Hypothalamus (tissue), 51 donors: Measurements from ENCODE around the gene XRCC1.
A peak's percentile ranks its signal among the peaks of the same experiment; 100 is the strongest.

Experiments used
- DNase-seq, 51 donors: peaks; one replicate each; lab custom pipeline; 2025; lab: John Stamatoyannopoulos, UW

XRCC1 gene, protein sequence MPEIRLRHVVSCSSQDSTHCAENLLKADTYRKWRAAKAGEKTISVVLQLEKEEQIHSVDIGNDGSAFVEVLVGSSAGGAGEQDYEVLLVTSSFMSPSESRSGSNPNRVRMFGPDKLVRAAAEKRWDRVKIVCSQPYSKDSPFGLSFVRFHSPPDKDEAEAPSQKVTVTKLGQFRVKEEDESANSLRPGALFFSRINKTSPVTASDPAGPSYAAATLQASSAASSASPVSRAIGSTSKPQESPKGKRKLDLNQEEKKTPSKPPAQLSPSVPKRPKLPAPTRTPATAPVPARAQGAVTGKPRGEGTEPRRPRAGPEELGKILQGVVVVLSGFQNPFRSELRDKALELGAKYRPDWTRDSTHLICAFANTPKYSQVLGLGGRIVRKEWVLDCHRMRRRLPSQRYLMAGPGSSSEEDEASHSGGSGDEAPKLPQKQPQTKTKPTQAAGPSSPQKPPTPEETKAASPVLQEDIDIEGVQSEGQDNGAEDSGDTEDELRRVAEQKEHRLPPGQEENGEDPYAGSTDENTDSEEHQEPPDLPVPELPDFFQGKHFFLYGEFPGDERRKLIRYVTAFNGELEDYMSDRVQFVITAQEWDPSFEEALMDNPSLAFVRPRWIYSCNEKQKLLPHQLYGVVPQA

DNA sequence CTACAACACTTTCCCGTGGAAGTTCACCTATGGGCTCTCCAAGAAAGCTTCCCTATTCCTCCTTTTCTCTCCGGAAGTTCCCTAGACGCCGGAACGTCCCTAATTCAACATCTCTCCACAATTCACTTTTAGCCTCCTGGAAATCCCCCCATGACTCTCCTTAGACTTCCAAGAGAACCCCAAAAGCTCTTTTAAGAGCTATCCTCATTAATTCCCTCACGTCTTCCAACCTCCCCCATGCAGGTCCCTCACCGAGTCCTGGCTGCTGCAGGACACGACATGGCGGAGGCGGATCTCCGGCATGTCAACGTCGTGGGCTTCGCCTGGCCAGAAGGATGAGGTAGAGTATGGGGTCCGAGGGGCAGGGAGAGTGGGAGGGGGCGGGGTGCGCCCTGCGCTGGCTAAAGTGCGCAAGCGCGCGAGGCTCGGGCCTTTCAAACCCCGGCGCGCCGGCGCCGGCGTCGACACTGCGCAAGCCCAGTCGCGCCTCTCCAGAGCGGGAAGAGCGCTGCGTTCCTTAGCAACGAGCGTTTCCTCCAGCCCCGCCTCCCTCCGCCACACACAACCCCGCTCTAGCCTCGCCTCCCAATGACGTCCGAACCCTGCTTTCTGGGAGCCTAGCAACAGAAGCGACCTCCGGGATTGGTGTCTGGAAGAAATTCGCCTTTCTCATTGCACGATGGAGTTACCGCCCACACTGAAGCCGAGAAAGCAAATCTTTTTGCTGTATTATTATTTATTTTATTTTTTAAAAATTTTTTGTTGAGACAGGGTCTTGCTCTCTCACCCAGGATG, at the start of gene XRCC1, which contains the start of gene PINLYP:
Gene XRCC1 (minus strand): TSS at position 372 of the 795 bp plus-strand sequence. CDS start 69 bp downstream, at position 303.
Gene PINLYP (plus strand): TSS at position 646 of the 795 bp plus-strand sequence. CDS start 1,391 bp downstream, outside the sequence.
- DNase-seq = peak; percentile 32 to 98 (median 94)

DNA sequence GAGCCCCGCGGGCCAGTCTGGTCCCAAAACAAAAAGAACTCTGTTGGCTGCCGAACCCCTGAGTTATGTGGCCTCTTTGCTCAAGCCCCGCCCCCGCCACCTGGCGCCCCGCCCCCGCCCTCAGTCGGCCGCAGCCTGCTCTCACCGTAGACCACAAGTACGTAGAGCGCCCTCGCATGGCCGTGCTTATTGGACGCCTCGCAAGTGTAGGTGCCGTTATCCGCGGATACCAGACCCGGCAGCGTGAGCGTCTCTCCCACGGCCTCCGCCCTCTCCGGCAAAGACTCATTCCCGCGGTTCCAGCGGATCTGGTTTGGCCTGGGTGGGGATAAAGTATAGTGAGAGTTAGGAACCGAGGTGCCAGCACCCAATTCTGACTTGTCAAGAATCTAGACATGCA, 49.6 kb upstream of the XRCC1 start:
- DNase-seq = peak in 2 of 51 donors; percentile 14 to 15

DNA sequence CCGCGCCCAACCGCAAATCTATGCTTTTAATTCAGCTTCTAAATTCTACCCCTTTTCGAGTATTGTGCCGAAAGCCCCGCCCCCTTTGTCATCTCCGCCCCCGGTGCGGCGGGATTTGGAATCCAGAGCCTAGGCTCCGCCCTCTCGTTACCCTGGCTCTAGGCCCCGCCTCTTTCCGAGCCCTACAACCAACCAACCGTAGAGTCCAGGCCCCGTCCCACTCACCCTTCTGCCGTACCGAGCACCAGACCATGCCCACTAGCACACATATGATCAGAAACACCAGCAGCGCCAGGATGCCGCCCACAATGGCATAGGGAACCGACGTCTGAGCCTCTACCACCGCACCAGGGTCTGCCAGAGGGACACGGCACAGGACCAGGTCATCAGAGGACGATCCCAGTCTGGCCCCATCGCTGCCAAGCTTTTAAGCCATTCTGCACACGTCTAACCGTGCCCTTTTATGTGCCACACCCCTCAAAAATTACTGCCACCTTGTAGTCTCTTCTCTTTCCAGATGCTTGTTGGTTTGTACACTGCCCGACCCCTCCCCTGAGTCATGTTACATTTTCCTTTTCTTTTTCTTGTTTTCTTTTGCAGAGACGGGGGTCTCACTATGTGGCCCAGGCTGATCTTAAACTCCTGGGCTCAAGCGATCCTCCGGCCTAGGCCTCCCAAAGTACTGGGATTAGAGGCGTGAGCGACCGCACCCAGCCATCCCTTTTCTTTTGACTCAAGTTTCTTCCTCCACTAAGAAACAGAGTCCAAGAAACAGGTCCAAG, 48.8 kb upstream of the XRCC1 start:
- DNase-seq = no peak

DNA sequence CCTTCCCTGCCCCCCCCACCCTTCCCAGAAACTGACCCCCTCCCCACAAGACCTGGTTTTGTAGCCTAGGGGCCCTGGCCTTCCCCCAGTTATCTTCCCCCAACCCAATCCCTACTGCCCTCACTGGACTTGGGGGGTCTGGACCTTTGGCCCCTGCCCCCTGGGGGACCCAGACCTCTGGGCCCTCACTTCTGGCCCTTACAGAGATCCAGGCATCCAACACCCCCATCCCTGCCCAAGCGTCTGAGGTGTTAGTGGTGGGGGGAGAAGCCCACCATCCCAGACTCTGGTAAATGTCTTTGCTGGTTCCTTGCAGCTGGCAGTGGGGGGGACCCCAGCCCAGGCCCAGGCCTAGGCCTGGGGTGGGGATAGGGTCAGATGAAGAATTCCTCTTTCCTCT, 47.6 kb upstream of the XRCC1 start:
- no peak for DNase-seq

DNA sequence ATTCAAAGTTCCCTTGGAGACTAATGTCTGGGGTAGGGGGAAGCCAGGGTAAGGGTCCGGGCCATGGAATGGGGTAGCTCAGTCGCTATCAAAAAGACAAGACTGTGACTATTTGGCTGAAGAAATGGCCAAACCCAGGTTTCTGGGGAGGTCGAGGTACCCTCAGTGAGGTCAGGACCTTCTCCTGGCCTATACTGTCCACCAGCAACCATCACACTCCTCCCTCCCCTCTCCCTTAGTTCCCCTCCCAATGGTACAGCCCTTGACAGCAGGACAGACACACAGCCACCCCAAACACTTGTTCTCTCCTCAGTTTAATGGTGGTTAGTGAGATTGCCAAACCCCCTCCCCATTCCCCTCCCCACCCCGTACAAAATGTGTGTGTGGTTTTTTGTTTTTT, 46.7 kb upstream of the XRCC1 start:
- DNase-seq = no peak

DNA sequence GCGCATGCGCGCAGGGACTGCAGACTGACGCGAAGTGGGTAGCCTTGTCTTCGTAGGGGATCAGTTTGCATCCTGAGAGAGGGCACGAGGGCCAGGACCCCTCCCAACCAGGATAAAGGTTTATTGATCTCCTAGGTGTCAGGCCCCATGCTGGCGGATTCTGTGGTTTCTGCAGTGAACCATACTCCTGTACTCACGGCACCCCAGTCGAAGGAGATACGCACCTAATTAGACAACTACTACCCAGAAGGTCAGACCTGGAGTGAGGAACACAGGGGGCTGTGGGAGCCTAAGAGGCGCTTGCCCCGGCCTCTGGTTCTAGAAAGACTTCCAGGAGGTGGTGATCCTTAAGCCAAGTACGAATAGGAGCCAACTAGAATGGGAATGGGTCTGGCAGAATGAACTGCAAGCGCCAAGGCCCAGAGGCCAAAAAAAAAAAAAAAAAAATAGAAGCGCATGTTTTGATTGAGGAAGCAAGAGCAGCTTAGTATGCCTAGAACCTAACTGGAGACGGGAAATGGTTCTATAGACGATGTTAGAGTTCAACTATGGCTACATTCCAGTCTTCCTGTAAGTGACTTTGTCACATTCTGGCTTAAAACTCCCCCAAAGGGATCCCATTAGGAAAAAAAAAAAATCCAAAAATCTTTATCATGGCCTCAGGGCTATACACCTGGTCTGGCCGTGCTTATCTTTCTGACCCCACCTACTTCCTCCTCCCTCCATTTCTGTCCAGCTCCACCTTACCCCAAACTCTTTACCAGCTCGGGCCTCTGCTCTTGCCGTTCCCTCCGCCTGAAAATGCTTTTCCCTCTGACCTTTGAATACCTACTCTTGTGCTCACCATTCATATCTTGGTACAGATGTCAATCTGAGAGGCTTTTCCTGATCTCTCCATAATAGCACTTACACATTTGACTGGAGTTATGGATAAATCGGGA, 45.0 kb upstream of the XRCC1 start:
- peak in 1 of 51 donors; percentile 74 for DNase-seq

DNA sequence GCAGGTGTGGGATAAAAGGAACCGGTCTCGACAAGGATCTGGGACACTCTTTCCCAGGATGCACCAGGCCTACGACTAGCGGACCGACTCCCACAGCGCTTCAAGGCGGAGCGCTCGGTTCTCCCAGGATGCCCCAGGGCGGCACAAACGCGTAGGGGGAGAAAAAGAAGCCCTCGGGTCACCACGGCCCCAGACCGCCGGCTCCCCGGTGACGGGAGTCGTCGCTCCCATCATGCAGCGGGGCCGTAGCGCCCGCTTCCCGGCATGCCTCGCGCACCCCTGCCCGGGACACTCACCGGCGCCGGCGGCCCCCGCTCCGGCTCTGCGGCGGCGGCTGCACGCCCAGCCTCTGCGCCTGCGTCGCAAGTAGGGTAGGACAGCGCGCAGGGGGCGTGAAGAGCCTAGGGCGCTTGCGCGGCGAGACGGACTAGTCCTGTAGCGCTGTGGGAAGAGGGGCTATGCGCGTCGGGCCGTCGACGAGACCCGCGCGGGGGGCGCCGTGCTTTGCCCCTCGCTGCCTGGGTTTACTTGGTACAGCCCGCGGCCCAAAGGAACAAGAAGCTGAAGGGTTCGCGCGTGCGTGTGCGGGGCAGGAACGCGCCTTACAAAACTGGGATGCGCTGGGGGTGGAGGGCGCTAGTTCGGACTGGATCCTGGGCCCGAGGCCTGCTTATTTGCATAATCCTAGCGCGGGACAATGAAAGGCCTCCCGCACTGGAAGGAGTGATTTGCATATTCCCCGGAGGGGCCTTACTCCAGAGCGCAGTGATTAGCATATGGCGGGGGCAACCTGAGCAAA, 44.1 kb upstream of the XRCC1 start, which contains the start of gene ZNF428:
Gene ZNF428 (minus strand): TSS at position 368 of the 799 bp plus-strand sequence. CDS start 5,325 bp downstream, outside the sequence.
- DNase-seq = peak; percentile 73 to 98 (median 89)

DNA sequence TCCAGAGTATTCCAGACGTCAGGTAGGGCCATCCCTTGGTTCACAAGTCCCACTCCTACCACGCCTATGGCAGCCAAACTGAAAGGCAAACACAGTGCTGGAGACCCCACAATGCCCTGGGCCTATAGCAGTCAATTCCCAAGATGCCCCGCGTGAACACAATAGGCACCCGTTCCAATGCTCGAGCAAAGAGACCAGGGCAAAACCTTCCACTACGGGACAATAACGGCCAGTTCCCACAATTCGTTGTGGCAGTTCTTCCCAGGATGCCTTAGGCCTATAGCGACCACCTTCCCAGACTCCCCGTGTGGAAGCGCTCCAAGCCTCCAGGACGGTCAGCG, 43.6 kb upstream of the XRCC1 start:
- peak in 16 of 51 donors; percentile 42 to 78 (median 62) for DNase-seq

DNA sequence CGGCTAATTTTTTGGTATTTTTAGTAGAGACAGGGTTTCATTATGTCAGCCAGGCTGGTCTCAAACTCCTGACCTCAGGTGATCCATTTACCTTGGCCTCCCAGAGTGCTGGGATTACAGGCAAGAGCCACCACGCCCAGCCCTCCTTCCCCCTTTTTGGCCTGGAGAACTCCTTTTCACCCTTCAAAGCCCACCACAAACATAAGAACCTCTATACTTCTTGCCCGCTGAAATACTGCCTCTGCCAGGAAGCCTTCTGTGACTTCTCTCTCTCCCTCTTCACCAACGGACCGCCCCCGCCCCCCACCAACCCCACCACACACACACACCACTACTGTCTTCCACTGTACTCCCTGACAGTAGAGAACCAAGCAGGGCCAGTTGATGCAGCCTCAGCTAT, 41.6 kb upstream of the XRCC1 start:
- no peak for DNase-seq

DNA sequence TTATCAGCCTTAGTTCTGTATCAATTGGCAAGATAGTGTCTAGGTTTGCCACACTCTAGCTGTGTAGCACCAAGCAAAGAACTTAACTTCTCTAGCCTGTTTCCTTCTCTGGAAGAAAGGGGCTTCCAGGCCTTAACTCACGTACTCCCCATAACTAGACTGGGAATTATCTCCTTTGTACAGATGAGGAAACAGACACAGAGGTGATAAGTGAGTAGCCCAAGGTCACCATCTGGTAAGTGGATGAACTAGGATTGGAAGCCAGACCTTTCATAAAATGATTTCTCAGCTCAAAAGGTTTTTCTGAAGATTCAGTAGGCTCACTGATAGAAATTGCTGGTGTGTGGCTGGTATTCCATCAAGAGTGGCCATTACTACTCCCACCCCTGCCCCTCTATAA, 41.0 kb upstream of the XRCC1 start:
- DNase-seq = no peak

DNA sequence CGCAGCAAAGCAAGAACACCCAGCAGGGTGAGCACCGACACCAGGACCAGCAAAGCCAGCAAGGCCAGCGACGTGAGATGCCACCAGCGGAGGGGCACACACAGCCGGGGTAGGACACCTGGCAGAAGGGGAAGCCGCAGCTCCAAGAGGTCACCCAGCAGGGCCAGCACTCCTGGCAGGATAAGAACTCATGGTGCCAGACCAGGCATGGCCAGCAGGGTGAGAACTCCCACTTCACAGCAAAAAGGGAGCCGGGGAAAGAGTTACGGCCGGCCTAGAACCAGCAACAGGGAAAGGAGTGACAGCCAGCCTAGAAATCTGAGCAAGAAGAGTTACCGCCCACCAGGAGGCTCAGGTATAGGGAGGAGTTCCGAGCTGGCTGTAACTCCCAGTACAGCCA, 37.0 kb upstream of the XRCC1 start:
- no peak for DNase-seq

DNA sequence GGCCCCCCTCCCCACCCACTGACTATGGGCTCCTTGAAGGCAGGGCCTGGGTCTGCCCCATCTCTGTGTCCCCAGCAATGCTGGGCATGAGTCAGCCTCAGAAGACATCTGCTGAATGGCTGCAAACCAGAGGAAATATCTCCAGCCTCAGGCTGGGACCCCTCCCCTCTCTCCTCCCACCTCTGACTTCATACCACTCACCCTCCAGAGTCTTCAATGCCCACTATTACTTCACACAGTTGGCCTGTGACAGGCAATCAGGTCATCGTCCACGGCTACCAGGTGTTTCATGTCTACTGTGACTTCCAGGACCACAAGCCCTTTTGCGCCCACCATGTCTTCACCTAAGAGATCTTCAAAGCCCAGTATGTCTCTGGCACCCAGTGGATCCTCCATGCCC, 36.5 kb upstream of the XRCC1 start, which contains the start of gene SRRM5:
Gene SRRM5 (plus strand): TSS at position 301 of the 400 bp plus-strand sequence. CDS start 34 bp downstream, at position 335.
- no peak for DNase-seq

DNA sequence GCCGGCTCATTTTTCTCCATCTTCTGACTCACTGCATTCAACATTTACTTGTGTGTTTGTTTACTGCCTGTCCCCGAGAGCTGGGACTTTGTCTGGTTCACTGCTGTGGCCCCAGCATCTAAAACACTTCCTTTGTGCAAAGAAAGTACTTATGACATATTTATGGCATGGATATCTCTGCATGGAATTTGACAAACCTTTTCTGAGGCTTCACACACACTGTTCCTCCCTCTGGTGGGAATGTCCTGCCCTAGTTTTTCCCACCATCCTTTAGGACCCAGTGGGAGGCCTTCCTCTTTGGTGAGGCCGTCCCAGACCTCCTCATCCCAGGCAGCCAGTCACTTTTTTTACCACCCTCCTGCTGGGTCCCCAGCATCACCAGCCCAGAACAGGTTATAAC, 35.2 kb upstream of the XRCC1 start:
- no peak for DNase-seq

DNA sequence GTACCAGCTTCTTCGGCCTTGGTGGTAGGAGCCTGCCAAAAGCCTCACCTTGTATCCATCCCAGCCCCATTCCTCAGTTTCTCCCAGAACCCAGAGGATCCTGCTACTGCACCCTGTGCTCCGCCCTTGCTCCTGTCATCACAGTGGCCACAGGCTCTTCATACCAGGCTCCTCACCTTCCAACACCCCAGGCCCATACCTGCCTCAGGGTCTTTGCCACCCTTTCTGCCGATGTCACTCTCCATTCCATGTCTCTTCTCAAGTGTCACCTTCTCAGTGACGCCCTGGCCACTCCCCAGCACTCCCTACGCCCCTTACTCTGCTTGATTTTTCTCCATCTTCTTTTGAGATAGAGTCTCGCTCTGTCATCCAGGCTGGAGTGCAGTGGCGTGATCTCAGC, 34.5 kb upstream of the XRCC1 start:
- DNase-seq = no peak

DNA sequence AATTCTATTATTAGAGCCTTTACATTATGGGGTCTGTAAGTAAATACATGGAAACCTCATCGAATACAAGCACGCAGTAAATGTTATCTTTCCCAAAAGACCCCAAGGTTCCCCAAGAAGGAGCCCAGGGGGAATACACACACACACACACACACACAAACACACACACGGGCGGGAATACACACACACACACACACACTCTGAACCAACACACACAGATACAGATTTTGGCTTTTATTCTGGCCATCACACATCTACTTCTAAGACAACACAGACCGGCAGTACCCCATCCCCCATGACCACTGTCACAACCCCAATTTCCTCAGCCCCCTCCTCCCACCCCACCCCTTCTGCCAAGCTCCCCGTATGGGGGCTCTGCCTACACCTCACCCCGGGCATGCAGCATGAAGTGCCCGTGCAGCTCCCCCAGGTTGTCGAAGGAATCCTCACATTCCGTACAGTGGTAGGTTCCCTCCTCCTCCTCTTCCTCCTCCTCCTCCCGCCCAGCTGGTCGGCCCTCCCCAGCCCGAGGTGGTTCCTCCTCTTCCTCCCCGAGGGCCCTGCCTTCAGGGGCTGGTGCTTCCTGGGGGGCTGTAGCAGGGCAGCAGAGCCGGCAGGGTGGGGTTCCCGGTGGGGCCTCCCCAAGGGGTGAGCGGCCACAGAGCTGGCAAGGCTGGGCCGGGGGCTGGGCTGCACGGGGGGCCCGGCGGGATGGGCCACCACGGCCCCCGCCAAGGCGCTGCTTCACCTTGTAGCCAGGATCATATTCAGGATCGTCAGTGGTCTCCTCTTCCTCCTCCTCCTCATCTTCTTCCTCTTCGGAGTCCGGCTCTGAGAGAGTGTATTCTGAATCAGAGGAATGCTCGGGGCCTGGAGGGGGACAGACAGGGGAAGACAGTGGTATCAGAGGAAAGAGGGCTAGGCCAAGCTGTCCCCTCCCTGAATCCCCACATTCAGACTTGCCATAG, 32.2 kb upstream of the XRCC1 start:
- DNase-seq = no peak

DNA sequence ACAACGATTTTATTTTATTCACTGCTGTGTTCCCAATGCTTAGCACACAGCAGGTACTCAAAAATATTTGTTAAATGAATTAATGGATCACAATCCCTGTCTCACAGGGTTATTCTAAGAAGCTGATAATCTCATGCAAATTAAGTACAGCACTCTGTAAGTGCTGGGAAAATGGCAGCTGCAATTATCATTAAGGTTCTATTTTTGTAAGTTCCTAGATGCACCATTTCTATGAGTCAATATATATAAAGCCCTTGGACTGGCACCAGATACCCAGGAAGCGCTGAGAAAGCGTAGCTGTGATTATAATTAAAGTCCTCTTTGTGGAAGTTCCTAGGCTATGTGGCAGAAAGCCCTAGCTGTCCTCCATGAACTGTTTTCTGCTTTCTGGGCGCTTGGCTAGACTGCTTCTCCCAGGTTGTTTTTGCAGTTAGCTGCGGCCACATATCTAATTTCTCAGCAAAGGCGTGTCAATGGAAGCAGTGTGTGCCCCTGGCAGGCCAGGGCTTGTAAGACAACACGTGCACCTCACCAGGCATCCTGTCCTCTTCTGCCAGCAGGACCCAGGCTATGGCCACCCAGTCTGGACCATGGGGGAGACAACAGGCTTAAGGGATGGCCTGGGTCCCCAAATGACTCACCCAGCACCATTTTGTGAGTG, 31.4 kb upstream of the XRCC1 start:
- peak in 3 of 51 donors; percentile 1 to 12 (median 7) for DNase-seq
